Adrenal gland (tissue), 12 donors: ENCODE measurements around the gene ZDHHC7. TPM values are rescaled to one million over a fixed set of nuclear protein-coding genes. Genes with fewer than 3 reads are reported as not detected.

Source experiments
- DNase-seq, 7 donors: peaks; one replicate each; pipeline ENCODE4 v3.0.0-alpha.2; 2019 to 2020
- H3K27ac ChIP-seq, 5 donors: fragments of 200-600 bp; sonication (generic) in 4 of 5; 1 replicate in 3 of 5; 2 replicates in 2 of 5; pipeline versions ENCODE4 v1.5.1 to v1.8.0; 2016 to 2020; ENCODE audit warnings: mild to moderate bottlenecking in 1 of 5
- H3K27me3 ChIP-seq: fragments of 200-600 bp; 2 replicates; pipeline ENCODE4 v1.8.0; 2021
- H3K36me3 ChIP-seq, 2 donors: fragments of 200-600 bp; replicated peaks in 1 of 2; 1 replicate in 1 of 2; 2 replicates in 1 of 2; pipeline versions ENCODE4 v1.5.1 to v1.8.0; 2018 to 2022
- H3K4me1 ChIP-seq, 2 donors: fragments of 200-600 bp; replicated peaks in 1 of 2; 1 replicate in 1 of 2; 2 replicates in 1 of 2; pipeline versions ENCODE4 v1.5.1 to v1.8.0; 2018 to 2021
- H3K4me3 ChIP-seq, 4 donors: fragments of 200-600 bp; sonication (generic) in 3 of 4; one replicate each; pipeline ENCODE4 v1.5.1; 2016 to 2018
- H3K9me3 ChIP-seq, 3 donors: fragments of 200-600 bp; sonication (generic) in 1 of 3; replicated peaks in 1 of 3; 1 replicate in 2 of 3; 2 replicates in 1 of 3; pipeline versions ENCODE4 v1.5.1 to v1.8.0; 2016 to 2021
- POLR2A ChIP-seq, 2 donors: fragments of 450-650 bp; IDR thresholded peaks; one replicate each; pipeline ENCODE4 v1.6.1; 2017; ENCODE audit warnings: antibody characterized with exemption in 2 of 2, mild to moderate bottlenecking in 2 of 2, moderate library complexity in 1 of 2
- WGBS, 4 donors: extraction: QIAGEN DNeasy Blood & Tissue Kit in 2 of 4; methylation state at CpG; one replicate each; pipeline versions ENCODE4 v1.1.5 to v1.1.7; 2013 to 2017; 5-methylcytosine and 5-hydroxymethylcytosine counted together
- intact Hi-C, 2 donors: fragments of 100-400 bp; cut with DNase I; formaldehyde crosslinking; loops; one replicate each; pipeline versions ENCODE4 v1.14.1 to v1.15.0; 2022 to 2023
- polyA plus RNA-seq, 3 donors: library from polyadenylated mRNA; stranded (reverse); fragments of 200-250 nt in 2 of 3; fragments of 350-450 nt in 1 of 3; fragmentation: Illumina TruSeq in 1 of 3; extraction: RNeasy Lipid Tissue Mini Kit (QIAGEN cat#74804) in 1 of 3; gene quantifications; one replicate each; pipeline ENCODE4 v1.2.3, GENCODE V29; 2013 to 2014
- total RNA-seq, 9 donors: library from RNA; depleted of rRNA in 4 of 9; stranded (reverse); fragments of >200 nt in 4 of 9; fragments of 120-200 nt in 1 of 9; fragmentation: NEBNext Ultra II Directional in 1 of 9; extraction: Animal tissue kit (Norgen Biotek cat#: 25700) in 1 of 9; gene quantifications; one replicate each; pipeline versions ENCODE4 v1.1.0 to v1.2.4, GENCODE V29; 2013 to 2023
- TF ChIP-seq, protein P1 (sequence below), 6 experiments: fragments of 450-650 bp in 4 of 6; fragments of 200-600 bp in 2 of 6; sonication (generic) in 1 of 6; IDR thresholded peaks; 1 replicate in 5 of 6; 2 replicates in 1 of 6; pipeline versions ENCODE4 v1.5.1 to v1.8.0; 2016 to 2021; ENCODE audit warnings: antibody characterized with exemption in 6 of 6, mild to moderate bottlenecking in 2 of 6, moderate library complexity in 1 of 6
- donor health status: healthy with polysubstance abuse.
- donor health status: Bipolar disorder and iron deficiency.
- donor health status: DM: yes; HTN: yes; CAD: no.
- donor health status: DM: no; HTN: no; CAD: no.
- donor health status: DM: no; HTN: no; CAD: no.
- donor health status: DM: yes; HTN: yes; CAD: no.

ZDHHC7 gene
- total and polyA plus RNA-seq, 12 donors: 22.5 to 74.6 (median 41.0) TPM

GRCh38 chr16:84931107-84931494 is 80.2 kb downstream of the ZDHHC7 start:
- Histone ChIP-seq H3K9me3 (no peaks in the 10 kb centered on the region), H3K27me3 (no peaks in the 10 kb centered on the region), H3K4me3 (no peak overlapping the region), H3K36me3 (no peaks in the 10 kb centered on the region), H3K27ac (peak overlapping the region in 1 of 5 donors; percentile 88), H3K4me1 (peaks cover 38 to 42% of the 10 kb centered on the region in 2 donors)
- 92 to 96% (median 94%) methylated on average over 4 of the region's 4 CpGs for WGBS, 4 donors
- DNase-seq: no peak
- intact Hi-C loops: no loop called here
- TF ChIP-seq, protein P1, sequence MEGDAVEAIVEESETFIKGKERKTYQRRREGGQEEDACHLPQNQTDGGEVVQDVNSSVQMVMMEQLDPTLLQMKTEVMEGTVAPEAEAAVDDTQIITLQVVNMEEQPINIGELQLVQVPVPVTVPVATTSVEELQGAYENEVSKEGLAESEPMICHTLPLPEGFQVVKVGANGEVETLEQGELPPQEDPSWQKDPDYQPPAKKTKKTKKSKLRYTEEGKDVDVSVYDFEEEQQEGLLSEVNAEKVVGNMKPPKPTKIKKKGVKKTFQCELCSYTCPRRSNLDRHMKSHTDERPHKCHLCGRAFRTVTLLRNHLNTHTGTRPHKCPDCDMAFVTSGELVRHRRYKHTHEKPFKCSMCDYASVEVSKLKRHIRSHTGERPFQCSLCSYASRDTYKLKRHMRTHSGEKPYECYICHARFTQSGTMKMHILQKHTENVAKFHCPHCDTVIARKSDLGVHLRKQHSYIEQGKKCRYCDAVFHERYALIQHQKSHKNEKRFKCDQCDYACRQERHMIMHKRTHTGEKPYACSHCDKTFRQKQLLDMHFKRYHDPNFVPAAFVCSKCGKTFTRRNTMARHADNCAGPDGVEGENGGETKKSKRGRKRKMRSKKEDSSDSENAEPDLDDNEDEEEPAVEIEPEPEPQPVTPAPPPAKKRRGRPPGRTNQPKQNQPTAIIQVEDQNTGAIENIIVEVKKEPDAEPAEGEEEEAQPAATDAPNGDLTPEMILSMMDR (IDR thresholded peaks at IDR 0.05): no peak
- no peak for TF ChIP-seq POLR2A (IDR thresholded peaks at IDR 0.05)

DNA sequence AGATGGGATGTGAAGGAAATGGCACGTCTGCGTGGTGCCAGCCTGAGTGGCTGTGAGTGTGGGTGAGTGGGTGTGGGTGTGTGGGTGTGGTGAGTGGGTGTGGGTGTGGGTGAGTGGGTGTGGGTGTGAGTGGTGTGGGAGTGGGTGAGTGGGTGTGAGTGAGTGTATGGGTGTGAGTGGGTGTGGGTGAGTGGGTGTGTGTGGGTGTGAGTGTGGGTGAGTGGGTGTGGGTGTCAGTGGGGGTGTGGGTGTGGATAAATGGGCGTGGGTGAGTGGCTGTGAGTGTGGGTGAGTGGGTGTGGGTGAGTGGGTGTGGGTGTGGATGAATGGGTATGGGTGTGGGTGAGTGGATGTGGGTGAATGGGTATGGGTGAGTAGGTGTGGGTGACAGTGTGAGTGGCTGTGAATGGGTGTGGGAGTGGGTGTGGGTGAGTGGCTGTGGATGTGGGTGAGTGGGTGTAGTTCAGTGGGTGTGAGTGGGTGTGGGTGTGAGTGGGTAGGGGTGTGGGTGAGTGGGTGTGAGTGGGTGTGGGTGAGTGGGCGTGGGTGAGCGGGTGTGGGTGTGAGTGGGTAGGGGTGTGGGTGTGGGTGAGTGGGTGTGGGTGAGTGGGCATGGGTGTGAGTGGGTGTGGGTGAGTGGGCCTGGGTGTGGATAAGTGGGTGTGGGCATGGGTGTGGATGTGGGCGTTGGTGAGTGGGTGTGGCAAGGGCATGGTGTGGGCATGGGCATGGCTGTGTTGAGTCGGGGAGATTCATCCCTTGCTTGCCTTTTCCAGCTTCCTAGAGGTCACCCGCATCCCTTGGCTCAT is 80.8 kb downstream of the ZDHHC7 start:
- DNase-seq: no peak
- TF ChIP-seq, protein P1 (IDR thresholded peaks at IDR 0.05): no peak
- no peak for TF ChIP-seq POLR2A (IDR thresholded peaks at IDR 0.05)
- Histone ChIP-seq H3K27ac (peak overlapping the region in 2 of 5 donors; percentile 72 to 88), H3K4me3 (no peak overlapping the region), H3K36me3 (no peaks in the 10 kb centered on the region), H3K27me3 (no peaks in the 10 kb centered on the region), H3K9me3 (no peaks in the 10 kb centered on the region), H3K4me1 (peaks cover 38 to 42% of the 10 kb centered on the region in 2 donors)
- intact Hi-C loops: no loop called here
- WGBS, 4 donors: 64 to 92% (median 73%) methylated on average over 8 of the region's 8 CpGs

GRCh38 chr16:84929421-84930297 is 81.7 kb downstream of the ZDHHC7 start:
- intact Hi-C loops: loop anchor here in 1 of 2 donors (10.0 kb wide), 1 partner anchor 175 kb away; no protein-coding TSS in a partner anchor

More at GRCh38 chr16:84929421-84930297, 81.7 kb downstream of the ZDHHC7 start:
- 75 to 82% (median 80%) methylated on average over 24 to 36 of the region's 36 CpGs for WGBS, 4 donors
- H3K27ac ChIP-seq: peak overlapping the region in 3 of 5 donors; percentile 72 to 88 (median 82)
- peaks cover 38 to 42% of the 10 kb centered on the region in 2 donors for H3K4me1 ChIP-seq
- H3K9me3 ChIP-seq: no peaks in the 10 kb centered on the region
- H3K27me3 ChIP-seq: no peaks in the 10 kb centered on the region
- TF ChIP-seq, protein P1 (IDR thresholded peaks at IDR 0.05): no peak
- TF ChIP-seq POLR2A (IDR thresholded peaks at IDR 0.05): no peak
- no peaks in the 10 kb centered on the region for H3K36me3 ChIP-seq
- no peak overlapping the region for H3K4me3 ChIP-seq
- no peak for DNase-seq
